WTC11 (cell line): Measurements from ENCODE around the gene KY. TPM values are rescaled to one million over a fixed set of nuclear protein-coding genes. Genes with fewer than 3 reads are reported as not detected.
"Not testable (repeated sequence)": the region's sequence is repeated elsewhere in the genome, so short reads cannot be mapped to it uniquely, and the experiment has no call there.

Experiments used
- ATAC-seq: fragments of 200-7000 bp; cut with Tn5 transposase; 2 replicates; pipeline ENCODE4 v1.10.0; 2021; ENCODE audit warnings: mild to moderate bottlenecking, moderate library complexity
- CTCF ChIA-PET: fragments of 300-600 bp; sonication (Branson Sonifier 250); formaldehyde crosslinking; loops from one replicate; lab custom pipeline; 2021; ENCODE audit warnings: antibody characterized with exemption; lab: Charles Lee
- POLR2A ChIA-PET: fragments of 350-600 bp; sonication (Branson Sonifier 250); formaldehyde crosslinking; loops from one replicate; lab custom pipeline; 2021; ENCODE audit warnings: antibody characterized with exemption; lab: Charles Lee
- DNase-seq: peaks from one replicate; pipeline ENCODE4 v3.0.0; 2021; ENCODE audit warnings: low spot score
- H3K27ac Mint-ChIP-seq: 2 replicates; pipeline ENCODE4 v1.8.0; 2021; ENCODE audit warnings: mixed read lengths
- H3K27me3 Mint-ChIP-seq: 2 replicates; pipeline ENCODE4 v1.8.0; 2021; ENCODE audit warnings: low read depth, mild to moderate bottlenecking, moderate library complexity, mixed read lengths
- H3K36me3 Mint-ChIP-seq: 2 replicates; pipeline ENCODE4 v1.8.0; 2021; ENCODE audit warnings: mixed read lengths
- H3K4me1 Mint-ChIP-seq: 2 replicates; pipeline ENCODE4 v1.8.0; 2022; ENCODE audit warnings: mixed read lengths
- H3K4me3 Mint-ChIP-seq: 2 replicates; pipeline ENCODE4 v1.8.0; 2021; ENCODE audit warnings: mild to moderate bottlenecking, moderate library complexity, mixed read lengths
- H3K9me3 Mint-ChIP-seq: 2 replicates; pipeline ENCODE4 v1.8.0; 2021; ENCODE audit warnings: mixed read lengths
- CREM ChIP-seq: sonication (generic); formaldehyde crosslinking; IDR thresholded peaks from 2 replicates; pipeline ENCODE4 v1.8.1; 2022; ENCODE audit warnings: mild to moderate bottlenecking, missing genetic modification reagents, moderate library complexity
- GABPB1 ChIP-seq: sonication (generic); formaldehyde crosslinking; IDR thresholded peaks from 2 replicates; pipeline ENCODE4 v1.8.1; 2023; ENCODE audit warnings: mild to moderate bottlenecking, missing genetic modification reagents
- IRF2 ChIP-seq: sonication (generic); formaldehyde crosslinking; IDR thresholded peaks from 2 replicates; pipeline ENCODE4 v1.8.0; 2022; ENCODE audit warnings: low read depth, missing genetic modification reagents, borderline replicate concordance
- JUN ChIP-seq: sonication (generic); formaldehyde crosslinking; IDR thresholded peaks from 2 replicates; pipeline ENCODE4 v1.8.0; 2023; ENCODE audit warnings: mild to moderate bottlenecking, missing genetic modification reagents
- KAT7 ChIP-seq: sonication (generic); formaldehyde crosslinking; IDR thresholded peaks from 2 replicates; pipeline ENCODE4 v1.8.1; 2023; ENCODE audit warnings: missing genetic modification reagents, mild to moderate bottlenecking, borderline replicate concordance
- MXD4 ChIP-seq: fragments of 250-450 bp; sonication (Bioruptor Pico); IDR thresholded peaks from 2 replicates; pipeline ENCODE4 v1.8.0; 2021; ENCODE audit warnings: mild to moderate bottlenecking, moderate library complexity, borderline replicate concordance
- RELA ChIP-seq: sonication (generic); formaldehyde crosslinking; IDR thresholded peaks from 2 replicates; pipeline ENCODE4 v1.8.1; 2022; ENCODE audit warnings: missing genetic modification reagents, mild to moderate bottlenecking, borderline replicate concordance
- ZNF317 ChIP-seq: sonication (generic); formaldehyde crosslinking; IDR thresholded peaks from 2 replicates; pipeline ENCODE4 v1.8.1; 2023; ENCODE audit warnings: low read depth, mild to moderate bottlenecking, moderate library complexity, missing genetic modification reagents, borderline replicate concordance
- total RNA-seq: library from RNA; stranded (reverse); gene quantifications from 3 replicates; pipeline ENCODE4 v1.2.3, GENCODE V29; 2021
- TF ChIP-seq, protein P1 (sequence below): sonication (generic); formaldehyde crosslinking; IDR thresholded peaks from 2 replicates; pipeline ENCODE4 v1.8.0; 2023; ENCODE audit warnings: mild to moderate bottlenecking, missing genetic modification reagents
- TF ChIP-seq, protein P2 (sequence below): sonication (generic); formaldehyde crosslinking; IDR thresholded peaks from 2 replicates; pipeline ENCODE4 v1.8.1; 2023; ENCODE audit warnings: mild to moderate bottlenecking, missing genetic modification reagents, moderate library complexity
- TF ChIP-seq, protein P3 (sequence below): fragments of 250-450 bp; sonication (Bioruptor Pico); IDR thresholded peaks from 2 replicates; pipeline ENCODE4 v1.9.0; 2021; ENCODE audit warnings: moderate library complexity, mild to moderate bottlenecking, inconsistent platforms, borderline replicate concordance
- TF ChIP-seq, protein P4 (sequence below): sonication (generic); formaldehyde crosslinking; IDR thresholded peaks from 2 replicates; pipeline ENCODE4 v1.8.1; 2023; ENCODE audit warnings: mild to moderate bottlenecking, missing genetic modification reagents
- TF ChIP-seq, protein P5 (sequence below): sonication (generic); formaldehyde crosslinking; IDR thresholded peaks from 2 replicates; pipeline ENCODE4 v1.8.1; 2023; ENCODE audit warnings: mild to moderate bottlenecking, missing genetic modification reagents, borderline replicate concordance
- TF ChIP-seq, protein P6 (sequence below): fragments of 250-450 bp; sonication (Bioruptor Pico); IDR thresholded peaks from 2 replicates; pipeline ENCODE4 v1.9.0; 2021; ENCODE audit warnings: mild to moderate bottlenecking, borderline replicate concordance

Gene KY
- total RNA-seq, 1 experiment from 2014 or later: not detected

DNA sequence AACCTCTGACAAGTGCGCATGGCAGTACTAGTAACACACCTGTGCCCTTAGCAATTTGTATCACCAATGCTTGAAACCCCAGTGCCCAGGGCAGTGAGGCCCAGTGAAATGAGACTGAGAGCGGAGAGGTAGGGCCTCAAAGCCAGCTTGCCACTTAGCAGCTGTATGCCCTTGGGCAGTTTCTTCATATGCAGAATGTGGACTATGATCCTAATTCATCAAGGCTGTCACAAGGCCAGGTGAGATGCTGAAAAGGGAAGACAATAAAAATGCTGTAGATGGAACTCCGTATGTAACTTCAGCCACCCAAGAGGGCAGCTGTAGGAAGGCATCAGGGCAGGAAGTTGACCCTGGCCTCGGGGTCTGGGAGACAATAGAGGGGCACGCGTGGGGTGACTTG lies 74.4 kb downstream of the KY start (continued):
- TF ChIP-seq, protein P1, sequence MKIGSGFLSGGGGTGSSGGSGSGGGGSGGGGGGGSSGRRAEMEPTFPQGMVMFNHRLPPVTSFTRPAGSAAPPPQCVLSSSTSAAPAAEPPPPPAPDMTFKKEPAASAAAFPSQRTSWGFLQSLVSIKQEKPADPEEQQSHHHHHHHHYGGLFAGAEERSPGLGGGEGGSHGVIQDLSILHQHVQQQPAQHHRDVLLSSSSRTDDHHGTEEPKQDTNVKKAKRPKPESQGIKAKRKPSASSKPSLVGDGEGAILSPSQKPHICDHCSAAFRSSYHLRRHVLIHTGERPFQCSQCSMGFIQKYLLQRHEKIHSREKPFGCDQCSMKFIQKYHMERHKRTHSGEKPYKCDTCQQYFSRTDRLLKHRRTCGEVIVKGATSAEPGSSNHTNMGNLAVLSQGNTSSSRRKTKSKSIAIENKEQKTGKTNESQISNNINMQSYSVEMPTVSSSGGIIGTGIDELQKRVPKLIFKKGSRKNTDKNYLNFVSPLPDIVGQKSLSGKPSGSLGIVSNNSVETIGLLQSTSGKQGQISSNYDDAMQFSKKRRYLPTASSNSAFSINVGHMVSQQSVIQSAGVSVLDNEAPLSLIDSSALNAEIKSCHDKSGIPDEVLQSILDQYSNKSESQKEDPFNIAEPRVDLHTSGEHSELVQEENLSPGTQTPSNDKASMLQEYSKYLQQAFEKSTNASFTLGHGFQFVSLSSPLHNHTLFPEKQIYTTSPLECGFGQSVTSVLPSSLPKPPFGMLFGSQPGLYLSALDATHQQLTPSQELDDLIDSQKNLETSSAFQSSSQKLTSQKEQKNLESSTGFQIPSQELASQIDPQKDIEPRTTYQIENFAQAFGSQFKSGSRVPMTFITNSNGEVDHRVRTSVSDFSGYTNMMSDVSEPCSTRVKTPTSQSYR (CRISPR knock-in tag): no peak
- TF ChIP-seq CREM (CRISPR knock-in tag) (no peak), KAT7 (CRISPR knock-in tag) (no peak)
- TF ChIP-seq, protein P2, sequence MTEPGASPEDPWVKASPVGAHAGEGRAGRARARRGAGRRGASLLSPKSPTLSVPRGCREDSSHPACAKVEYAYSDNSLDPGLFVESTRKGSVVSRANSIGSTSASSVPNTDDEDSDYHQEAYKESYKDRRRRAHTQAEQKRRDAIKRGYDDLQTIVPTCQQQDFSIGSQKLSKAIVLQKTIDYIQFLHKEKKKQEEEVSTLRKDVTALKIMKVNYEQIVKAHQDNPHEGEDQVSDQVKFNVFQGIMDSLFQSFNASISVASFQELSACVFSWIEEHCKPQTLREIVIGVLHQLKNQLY: no peak

DNA sequence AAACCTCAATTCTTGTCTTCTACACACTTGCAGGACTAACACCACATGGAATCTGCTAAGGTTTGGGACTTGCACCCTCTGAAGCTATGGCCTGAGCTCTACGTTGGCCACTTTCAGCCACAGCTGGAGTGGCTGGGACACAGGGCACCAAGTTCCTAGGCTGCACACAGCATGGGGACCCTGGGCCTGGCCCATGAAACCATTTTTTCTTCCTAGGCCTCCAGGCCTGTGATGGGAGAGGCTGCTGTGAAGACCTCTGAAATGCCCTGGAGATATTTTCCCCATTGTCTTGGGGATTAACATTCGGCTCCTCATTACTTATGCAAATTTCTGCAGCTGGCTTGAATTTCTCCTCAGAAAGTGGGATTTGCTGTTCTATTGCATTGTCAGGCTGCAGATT lies 80.9 kb downstream of the KY start:
- H3K27ac Mint-ChIP-seq, H3K4me1 Mint-ChIP-seq, DNase-seq, CTCF ChIA-PET, POLR2A ChIA-PET, H3K27me3 Mint-ChIP-seq, ATAC-seq, H3K4me3 Mint-ChIP-seq: not testable (repeated sequence)
- peaks cover 59% of the 10 kb centered on the region for H3K9me3 Mint-ChIP-seq
- peaks cover 29% of the 10 kb centered on the region for H3K36me3 Mint-ChIP-seq

DNA sequence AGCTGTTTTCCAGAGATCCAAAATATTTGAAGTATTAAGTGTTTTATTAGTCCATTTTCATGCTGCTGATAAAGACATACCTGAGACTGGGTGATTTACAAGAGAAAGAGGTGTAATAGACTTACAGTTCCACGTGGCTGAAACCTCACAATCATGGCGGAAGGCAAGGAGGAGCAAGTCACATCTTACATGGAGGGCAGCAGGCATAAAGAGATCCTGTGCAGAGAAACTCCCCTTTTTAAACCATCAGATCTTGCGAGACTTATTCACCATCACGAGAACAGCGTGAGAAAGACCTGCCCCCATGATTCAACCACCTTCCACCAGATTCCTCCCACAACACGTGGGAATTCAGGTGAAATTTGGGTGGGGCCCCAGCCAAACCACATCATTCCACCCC lies 82.0 kb downstream of the KY start:
- POLR2A ChIA-PET: no interaction called here
- H3K9me3 Mint-ChIP-seq: peaks cover 57% of the 10 kb centered on the region
- H3K27ac Mint-ChIP-seq: no peak overlapping the region

DNA sequence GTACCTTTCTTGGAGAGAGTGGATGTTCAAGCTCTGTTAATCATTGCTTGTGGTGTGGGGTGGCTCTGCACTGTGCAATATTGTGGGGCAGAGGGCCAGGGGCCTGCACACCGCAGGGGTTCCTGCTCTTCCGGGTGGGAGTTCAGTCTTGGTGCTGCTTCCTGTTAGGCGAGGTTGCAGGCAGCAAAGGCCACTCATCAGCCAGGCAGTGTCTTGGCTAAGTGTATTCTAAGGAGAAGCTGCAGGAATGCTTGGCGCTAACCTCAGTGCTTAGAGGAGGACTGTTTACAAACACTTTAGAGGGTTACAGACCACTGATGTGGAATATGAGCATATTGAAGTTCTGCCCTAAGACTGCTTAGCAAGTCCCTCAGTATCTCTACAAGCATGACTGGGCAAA lies 83.2 kb downstream of the KY start:
- ATAC-seq (no peak), DNase-seq (no peak)
- H3K4me1 Mint-ChIP-seq: peaks cover 11% of the 10 kb centered on the region
- TF ChIP-seq, protein P3, sequence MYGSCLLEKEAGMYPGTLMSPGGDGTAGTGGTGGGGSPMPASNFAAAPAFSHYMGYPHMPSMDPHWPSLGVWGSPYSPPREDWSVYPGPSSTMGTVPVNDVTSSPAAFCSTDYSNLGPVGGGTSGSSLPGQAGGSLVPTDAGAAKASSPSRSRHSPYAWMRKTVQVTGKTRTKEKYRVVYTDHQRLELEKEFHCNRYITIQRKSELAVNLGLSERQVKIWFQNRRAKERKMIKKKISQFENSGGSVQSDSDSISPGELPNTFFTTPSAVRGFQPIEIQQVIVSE (CRISPR knock-in tag): no peak
- TF ChIP-seq, protein P4, sequence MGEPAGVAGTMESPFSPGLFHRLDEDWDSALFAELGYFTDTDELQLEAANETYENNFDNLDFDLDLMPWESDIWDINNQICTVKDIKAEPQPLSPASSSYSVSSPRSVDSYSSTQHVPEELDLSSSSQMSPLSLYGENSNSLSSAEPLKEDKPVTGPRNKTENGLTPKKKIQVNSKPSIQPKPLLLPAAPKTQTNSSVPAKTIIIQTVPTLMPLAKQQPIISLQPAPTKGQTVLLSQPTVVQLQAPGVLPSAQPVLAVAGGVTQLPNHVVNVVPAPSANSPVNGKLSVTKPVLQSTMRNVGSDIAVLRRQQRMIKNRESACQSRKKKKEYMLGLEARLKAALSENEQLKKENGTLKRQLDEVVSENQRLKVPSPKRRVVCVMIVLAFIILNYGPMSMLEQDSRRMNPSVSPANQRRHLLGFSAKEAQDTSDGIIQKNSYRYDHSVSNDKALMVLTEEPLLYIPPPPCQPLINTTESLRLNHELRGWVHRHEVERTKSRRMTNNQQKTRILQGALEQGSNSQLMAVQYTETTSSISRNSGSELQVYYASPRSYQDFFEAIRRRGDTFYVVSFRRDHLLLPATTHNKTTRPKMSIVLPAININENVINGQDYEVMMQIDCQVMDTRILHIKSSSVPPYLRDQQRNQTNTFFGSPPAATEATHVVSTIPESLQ (CRISPR knock-in tag): no peak
- TF ChIP-seq RELA (CRISPR knock-in tag) (no peak), KAT7 (CRISPR knock-in tag) (no peak), ZNF317 (CRISPR knock-in tag) (no peak), GABPB1 (CRISPR knock-in tag) (no peak)
- TF ChIP-seq, protein P5, sequence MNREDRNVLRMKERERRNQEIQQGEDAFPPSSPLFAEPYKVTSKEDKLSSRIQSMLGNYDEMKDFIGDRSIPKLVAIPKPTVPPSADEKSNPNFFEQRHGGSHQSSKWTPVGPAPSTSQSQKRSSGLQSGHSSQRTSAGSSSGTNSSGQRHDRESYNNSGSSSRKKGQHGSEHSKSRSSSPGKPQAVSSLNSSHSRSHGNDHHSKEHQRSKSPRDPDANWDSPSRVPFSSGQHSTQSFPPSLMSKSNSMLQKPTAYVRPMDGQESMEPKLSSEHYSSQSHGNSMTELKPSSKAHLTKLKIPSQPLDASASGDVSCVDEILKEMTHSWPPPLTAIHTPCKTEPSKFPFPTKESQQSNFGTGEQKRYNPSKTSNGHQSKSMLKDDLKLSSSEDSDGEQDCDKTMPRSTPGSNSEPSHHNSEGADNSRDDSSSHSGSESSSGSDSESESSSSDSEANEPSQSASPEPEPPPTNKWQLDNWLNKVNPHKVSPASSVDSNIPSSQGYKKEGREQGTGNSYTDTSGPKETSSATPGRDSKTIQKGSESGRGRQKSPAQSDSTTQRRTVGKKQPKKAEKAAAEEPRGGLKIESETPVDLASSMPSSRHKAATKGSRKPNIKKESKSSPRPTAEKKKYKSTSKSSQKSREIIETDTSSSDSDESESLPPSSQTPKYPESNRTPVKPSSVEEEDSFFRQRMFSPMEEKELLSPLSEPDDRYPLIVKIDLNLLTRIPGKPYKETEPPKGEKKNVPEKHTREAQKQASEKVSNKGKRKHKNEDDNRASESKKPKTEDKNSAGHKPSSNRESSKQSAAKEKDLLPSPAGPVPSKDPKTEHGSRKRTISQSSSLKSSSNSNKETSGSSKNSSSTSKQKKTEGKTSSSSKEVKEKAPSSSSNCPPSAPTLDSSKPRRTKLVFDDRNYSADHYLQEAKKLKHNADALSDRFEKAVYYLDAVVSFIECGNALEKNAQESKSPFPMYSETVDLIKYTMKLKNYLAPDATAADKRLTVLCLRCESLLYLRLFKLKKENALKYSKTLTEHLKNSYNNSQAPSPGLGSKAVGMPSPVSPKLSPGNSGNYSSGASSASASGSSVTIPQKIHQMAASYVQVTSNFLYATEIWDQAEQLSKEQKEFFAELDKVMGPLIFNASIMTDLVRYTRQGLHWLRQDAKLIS (CRISPR knock-in tag): no peak
- H3K27ac Mint-ChIP-seq: no peak overlapping the region
- H3K27me3 Mint-ChIP-seq: peaks cover 7% of the 10 kb centered on the region; the same call in 1 of the 2 replicates
- POLR2A ChIA-PET: no interaction called here
- CTCF ChIA-PET: no interaction called here
- H3K4me3 Mint-ChIP-seq: no peak overlapping the region
- peaks cover 29% of the 10 kb centered on the region for H3K36me3 Mint-ChIP-seq
- peaks cover 46% of the 10 kb centered on the region for H3K9me3 Mint-ChIP-seq

More for the DNA sequence above, 82.0 kb downstream of the KY start:
- H3K4me3 Mint-ChIP-seq: no peak overlapping the region
- no peak for DNase-seq
- CTCF ChIA-PET: no interaction called here
- TF ChIP-seq, protein P6, sequence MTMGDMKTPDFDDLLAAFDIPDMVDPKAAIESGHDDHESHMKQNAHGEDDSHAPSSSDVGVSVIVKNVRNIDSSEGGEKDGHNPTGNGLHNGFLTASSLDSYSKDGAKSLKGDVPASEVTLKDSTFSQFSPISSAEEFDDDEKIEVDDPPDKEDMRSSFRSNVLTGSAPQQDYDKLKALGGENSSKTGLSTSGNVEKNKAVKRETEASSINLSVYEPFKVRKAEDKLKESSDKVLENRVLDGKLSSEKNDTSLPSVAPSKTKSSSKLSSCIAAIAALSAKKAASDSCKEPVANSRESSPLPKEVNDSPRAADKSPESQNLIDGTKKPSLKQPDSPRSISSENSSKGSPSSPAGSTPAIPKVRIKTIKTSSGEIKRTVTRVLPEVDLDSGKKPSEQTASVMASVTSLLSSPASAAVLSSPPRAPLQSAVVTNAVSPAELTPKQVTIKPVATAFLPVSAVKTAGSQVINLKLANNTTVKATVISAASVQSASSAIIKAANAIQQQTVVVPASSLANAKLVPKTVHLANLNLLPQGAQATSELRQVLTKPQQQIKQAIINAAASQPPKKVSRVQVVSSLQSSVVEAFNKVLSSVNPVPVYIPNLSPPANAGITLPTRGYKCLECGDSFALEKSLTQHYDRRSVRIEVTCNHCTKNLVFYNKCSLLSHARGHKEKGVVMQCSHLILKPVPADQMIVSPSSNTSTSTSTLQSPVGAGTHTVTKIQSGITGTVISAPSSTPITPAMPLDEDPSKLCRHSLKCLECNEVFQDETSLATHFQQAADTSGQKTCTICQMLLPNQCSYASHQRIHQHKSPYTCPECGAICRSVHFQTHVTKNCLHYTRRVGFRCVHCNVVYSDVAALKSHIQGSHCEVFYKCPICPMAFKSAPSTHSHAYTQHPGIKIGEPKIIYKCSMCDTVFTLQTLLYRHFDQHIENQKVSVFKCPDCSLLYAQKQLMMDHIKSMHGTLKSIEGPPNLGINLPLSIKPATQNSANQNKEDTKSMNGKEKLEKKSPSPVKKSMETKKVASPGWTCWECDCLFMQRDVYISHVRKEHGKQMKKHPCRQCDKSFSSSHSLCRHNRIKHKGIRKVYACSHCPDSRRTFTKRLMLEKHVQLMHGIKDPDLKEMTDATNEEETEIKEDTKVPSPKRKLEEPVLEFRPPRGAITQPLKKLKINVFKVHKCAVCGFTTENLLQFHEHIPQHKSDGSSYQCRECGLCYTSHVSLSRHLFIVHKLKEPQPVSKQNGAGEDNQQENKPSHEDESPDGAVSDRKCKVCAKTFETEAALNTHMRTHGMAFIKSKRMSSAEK (CRISPR knock-in tag): no peak
- TF ChIP-seq IRF2 (CRISPR knock-in tag): no peak
- TF ChIP-seq MXD4 (CRISPR knock-in tag): no peak
- no peak for TF ChIP-seq JUN (CRISPR knock-in tag)
- ATAC-seq: no peak
- H3K36me3 Mint-ChIP-seq: peaks cover 29% of the 10 kb centered on the region
- peaks cover 2% of the 10 kb centered on the region for H3K4me1 Mint-ChIP-seq
- peaks cover 7% of the 10 kb centered on the region; the same call in 1 of the 2 replicates for H3K27me3 Mint-ChIP-seq
